ENCODE data around the gene ARFRP1. TPM values are rescaled to one million over a fixed set of nuclear protein-coding genes. Genes with fewer than 3 reads are reported as not detected.
A peak's percentile ranks its signal among the peaks of the same experiment; 100 is the strongest.

ARFRP1 gene
- polyA plus RNA-seq, 1 experiment, result 23.8 TPM

DNA sequence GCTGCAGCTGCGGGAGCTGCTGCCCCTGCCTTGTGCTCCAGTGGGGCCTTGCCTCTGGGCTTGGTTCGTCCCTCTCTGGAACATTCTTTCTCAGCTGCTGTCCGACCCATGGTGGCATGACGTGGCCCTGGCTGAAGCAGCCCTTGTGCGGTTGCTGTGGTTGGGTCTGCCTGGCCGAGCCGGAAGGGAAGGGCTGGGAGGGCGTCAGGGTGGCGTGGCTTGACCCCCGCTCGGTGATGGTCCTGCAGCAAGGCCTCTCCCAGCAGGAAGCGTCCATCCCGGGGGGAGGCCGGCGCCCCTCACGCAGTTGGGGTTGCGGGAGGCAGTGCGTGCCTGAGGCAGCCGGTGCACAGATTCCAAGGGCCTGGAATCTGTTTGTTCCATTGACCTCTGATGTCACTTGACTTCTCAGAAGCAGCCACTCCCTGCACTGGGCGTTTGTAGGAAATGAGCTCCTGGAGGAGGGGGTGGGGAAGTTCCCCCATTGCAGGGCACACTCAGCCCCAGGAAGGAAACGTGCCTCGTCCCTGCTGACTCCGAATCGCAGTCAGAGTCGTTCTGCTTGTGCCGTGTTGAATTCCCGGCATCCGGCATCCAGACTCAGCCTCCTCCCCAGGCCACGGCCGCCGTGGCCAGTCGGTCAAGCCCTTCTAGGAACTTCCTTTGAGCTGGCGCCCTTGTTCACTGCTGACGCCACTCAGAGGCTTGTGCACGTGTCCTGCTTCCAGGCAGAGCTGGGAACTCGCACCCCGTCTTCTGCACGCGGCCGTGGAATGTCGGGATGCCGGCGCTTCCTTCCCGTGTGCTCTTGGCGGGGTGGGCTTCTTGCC is 21.1 kb downstream of the ARFRP1 start:
- H3K27me3 ChIP-seq (ENCODE audit: control insufficient read depth, insufficient read depth, low read length), result no peaks in the 10 kb centered on the region
- H3K9me3 ChIP-seq (ENCODE audit: control insufficient read depth, insufficient read depth, low read length), result peaks cover 8% of the 10 kb centered on the region
- peak; percentile 8 for DNase-seq (ENCODE audit: low read depth, low spot score)
- ChIA-PET CTCF (interaction anchor here (0.6 to 0.7 kb wide), 3 partner anchors 32 to 571 kb away, joined by 3 to 5 read pairs (median 3); no protein-coding TSS in a partner anchor), POLR2A (interaction anchor here (0.5 to 1.3 kb wide), 6 partner anchors 9 to 183 kb away, joined by 3 to 8 read pairs (median 4); partner anchors contain the start of genes STMN3, TNFRSF6B and TPD52L2)
- no peak overlapping the region for H3K4me3 ChIP-seq (ENCODE audit: low read depth, low read length)
- peak overlapping the region; percentile 82 for H3K27ac ChIP-seq (ENCODE audit: low read depth, low read length)
- TF ChIP-seq, protein P1, sequence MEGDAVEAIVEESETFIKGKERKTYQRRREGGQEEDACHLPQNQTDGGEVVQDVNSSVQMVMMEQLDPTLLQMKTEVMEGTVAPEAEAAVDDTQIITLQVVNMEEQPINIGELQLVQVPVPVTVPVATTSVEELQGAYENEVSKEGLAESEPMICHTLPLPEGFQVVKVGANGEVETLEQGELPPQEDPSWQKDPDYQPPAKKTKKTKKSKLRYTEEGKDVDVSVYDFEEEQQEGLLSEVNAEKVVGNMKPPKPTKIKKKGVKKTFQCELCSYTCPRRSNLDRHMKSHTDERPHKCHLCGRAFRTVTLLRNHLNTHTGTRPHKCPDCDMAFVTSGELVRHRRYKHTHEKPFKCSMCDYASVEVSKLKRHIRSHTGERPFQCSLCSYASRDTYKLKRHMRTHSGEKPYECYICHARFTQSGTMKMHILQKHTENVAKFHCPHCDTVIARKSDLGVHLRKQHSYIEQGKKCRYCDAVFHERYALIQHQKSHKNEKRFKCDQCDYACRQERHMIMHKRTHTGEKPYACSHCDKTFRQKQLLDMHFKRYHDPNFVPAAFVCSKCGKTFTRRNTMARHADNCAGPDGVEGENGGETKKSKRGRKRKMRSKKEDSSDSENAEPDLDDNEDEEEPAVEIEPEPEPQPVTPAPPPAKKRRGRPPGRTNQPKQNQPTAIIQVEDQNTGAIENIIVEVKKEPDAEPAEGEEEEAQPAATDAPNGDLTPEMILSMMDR (IDR thresholded peaks at IDR 0.05; ENCODE audit: low read depth, low read length), result no peak

DNA sequence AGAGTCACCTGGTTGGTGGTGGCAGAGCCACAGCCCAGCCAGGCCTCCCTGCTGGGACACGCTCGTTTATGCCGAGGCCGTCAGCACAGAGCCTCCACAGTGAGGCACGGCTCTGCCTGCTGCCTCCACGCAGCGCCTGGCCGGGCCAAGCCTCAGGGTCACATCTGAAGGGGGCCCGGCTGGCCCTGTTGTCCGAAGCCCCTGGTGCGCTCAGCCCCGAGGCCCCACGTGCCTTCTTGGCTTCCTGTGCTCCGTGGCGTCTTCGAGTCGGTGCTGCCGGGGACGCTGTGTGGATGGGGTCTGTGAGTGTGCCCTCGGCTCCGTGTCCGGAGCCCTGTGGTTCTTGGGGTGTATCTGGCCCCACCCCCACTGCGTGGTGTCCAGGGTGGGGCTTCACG is 21.7 kb downstream of the ARFRP1 start:
- no peak overlapping the region for H3K4me3 ChIP-seq (ENCODE audit: low read depth, low read length)
- POLR2A ChIA-PET, result interaction anchor here (0.6 to 1.3 kb wide), 3 partner anchors 10 to 33 kb away, joined by 3 to 4 read pairs (median 4); partner anchors contain the start of genes STMN3 and TNFRSF6B
- H3K9me3 ChIP-seq (ENCODE audit: control insufficient read depth, insufficient read depth, low read length), result peaks cover 14% of the 10 kb centered on the region
- no peaks in the 10 kb centered on the region for H3K27me3 ChIP-seq (ENCODE audit: control insufficient read depth, insufficient read depth, low read length)
- H3K27ac ChIP-seq (ENCODE audit: low read depth, low read length), result peak overlapping the region; percentile 82
- CTCF ChIA-PET, result no interaction called here
- DNase-seq (ENCODE audit: low read depth, low spot score), result no peak
- TF ChIP-seq, protein P1 (IDR thresholded peaks at IDR 0.05; ENCODE audit: low read depth, low read length), result no peak

DNA sequence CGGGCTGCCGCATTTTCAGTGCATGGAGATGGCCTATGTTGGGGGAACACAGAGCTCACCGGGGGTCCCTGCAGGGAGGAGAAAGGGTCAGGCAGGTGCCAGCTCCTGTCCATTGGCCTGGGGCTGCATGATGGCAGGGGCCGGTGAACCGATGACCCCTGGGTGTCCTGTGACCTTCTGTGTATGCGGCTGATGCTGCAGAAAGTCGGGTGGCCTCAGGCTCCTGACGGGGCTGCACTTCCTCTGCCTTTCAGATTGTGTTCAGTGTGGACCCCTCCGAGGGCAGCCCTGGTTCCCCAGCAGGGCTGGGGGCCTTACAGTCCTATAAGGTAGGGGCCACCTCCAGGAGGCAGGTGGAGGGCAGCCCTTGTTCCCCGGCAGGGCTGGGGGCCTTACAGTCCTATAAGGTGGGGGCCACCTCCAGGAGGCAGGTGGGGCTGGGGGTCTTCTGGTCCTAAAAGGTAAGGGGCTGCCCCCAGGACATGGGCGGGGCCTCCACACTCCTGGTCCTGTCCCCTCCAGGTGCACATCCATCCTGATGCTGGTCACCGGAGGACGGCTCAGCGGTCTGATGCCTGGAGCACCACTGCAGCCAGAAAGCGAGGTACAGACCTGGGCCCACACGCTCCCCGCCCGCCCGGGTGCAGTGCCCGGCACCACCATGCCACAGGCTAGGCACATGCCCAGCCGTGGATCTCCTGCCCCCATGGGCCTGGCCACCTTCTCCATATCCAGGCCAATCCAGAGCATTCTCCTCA is 22.3 kb downstream of the ARFRP1 start:
- H3K27me3 ChIP-seq (ENCODE audit: control insufficient read depth, insufficient read depth, low read length), result no peaks in the 10 kb centered on the region
- DNase-seq (ENCODE audit: low read depth, low spot score), result no peak
- ChIA-PET POLR2A (no interaction called here), CTCF (no interaction called here)
- H3K9me3 ChIP-seq (ENCODE audit: control insufficient read depth, insufficient read depth, low read length), result peaks cover 16% of the 10 kb centered on the region
- H3K27ac ChIP-seq (ENCODE audit: low read depth, low read length), result no peak overlapping the region
- no peak overlapping the region for H3K4me3 ChIP-seq (ENCODE audit: low read depth, low read length)
- TF ChIP-seq, protein P1 (IDR thresholded peaks at IDR 0.05; ENCODE audit: low read depth, low read length), result no peak

DNA sequence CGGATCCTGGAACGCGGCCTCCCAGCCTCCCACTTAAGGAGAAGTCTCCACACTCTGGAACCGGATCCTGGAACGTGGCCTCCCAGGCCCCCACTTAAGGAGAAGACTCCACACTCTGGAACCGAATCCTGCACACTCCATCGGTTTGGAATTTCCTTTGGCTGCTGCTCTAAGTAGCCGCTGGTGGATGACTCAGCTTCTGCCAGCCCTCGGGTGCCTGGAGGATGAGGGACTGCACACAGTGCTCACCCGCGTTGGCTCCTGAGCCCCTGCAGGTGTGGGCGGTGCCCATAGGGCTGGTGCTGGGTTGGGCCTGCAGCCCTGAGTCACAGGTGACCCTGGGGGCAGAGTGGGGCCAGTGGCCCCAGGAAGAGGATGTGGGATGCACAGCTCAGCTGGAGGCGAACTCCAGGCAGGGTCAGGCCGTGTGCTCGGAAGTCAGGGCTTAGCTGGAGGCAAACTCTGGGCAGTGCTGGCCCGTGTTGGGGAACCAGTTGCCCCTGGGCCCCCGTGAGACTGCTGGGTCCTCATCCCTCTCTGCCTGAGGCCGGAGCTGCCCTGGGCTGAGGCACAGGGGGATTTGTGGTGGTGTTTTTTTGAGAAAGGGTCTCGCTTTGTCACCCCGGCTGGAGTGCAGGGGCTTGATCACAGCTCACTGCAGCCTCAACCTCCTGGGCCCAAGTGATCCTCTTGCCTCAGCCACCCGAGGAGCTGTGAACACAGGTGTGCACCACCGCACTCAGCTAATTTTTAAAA is 25.2 kb downstream of the ARFRP1 start:
- TF ChIP-seq, protein P1 (IDR thresholded peaks at IDR 0.05; ENCODE audit: low read depth, low read length), result no peak
- Histone ChIP-seq H3K4me3 (ENCODE audit: low read depth, low read length) (no peak overlapping the region), H3K9me3 (ENCODE audit: control insufficient read depth, insufficient read depth, low read length) (peaks cover 16% of the 10 kb centered on the region), H3K27ac (ENCODE audit: low read depth, low read length) (peak overlapping the region; percentile 97), H3K27me3 (ENCODE audit: control insufficient read depth, insufficient read depth, low read length) (no peaks in the 10 kb centered on the region)
- DNase-seq (ENCODE audit: low read depth, low spot score), result peak; percentile 91
- POLR2A ChIA-PET, result interaction anchor here (0.6 to 2.3 kb wide), 14 partner anchors 10 to 338 kb away, joined by 3 to 14 read pairs (median 4); partner anchors contain the start of genes ARFRP1, GMEB2, PTK6 and RTEL1
- CTCF ChIA-PET, result interaction anchor here (1.1 to 1.3 kb wide), 2 partner anchors 145 to 176 kb away, joined by 3 to 4 read pairs; no protein-coding TSS in a partner anchor
